ENCODE results near the gene PSMA6.

DNA sequence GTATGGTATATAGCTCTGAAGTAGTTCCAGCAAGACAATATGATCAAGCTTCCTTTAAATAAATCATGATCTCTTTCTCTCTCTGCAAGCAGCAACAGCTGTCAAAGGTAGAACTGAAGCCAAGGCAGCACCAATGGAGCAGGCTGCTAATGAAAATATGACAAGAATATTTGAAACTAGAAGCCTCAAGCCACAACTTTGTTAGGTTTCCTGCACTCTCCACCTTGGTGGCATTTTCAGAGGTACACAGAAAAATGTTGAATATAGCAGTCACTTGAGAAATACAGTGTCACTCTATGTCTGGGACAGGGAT lies 43.8 kb upstream of the PSMA6 start:
- no peak for TF ChIP-seq GATA2 (IDR thresholded peaks at IDR 0.05; ENCODE audit: low read depth, low read length)
- no peak for TF ChIP-seq GATA3 (IDR thresholded peaks at IDR 0.05; ENCODE audit: low read depth, low read length)

Measured in SH-SY5Y (cell line).